Right hindlimb (tissue), 1 donor: Measurements from ENCODE around the gene PRM2.
A peak's percentile ranks its signal among the peaks of the same experiment; 100 is the strongest.
"Not testable (repeated sequence)": the region's sequence is repeated elsewhere in the genome, so short reads cannot be mapped to it uniquely, and the experiment has no call there.

Experiments used
- DNase-seq: peaks from one replicate; pipeline ENCODE4 v3.0.0-alpha.2; 2018

Gene PRM2

GRCh38 chr16:11306997-11307638 is 30.8 kb upstream of the PRM2 start:
- DNase-seq: no peak

GRCh38 chr16:11306381-11306780 is 30.1 kb upstream of the PRM2 start:
- DNase-seq: no peak

DNA sequence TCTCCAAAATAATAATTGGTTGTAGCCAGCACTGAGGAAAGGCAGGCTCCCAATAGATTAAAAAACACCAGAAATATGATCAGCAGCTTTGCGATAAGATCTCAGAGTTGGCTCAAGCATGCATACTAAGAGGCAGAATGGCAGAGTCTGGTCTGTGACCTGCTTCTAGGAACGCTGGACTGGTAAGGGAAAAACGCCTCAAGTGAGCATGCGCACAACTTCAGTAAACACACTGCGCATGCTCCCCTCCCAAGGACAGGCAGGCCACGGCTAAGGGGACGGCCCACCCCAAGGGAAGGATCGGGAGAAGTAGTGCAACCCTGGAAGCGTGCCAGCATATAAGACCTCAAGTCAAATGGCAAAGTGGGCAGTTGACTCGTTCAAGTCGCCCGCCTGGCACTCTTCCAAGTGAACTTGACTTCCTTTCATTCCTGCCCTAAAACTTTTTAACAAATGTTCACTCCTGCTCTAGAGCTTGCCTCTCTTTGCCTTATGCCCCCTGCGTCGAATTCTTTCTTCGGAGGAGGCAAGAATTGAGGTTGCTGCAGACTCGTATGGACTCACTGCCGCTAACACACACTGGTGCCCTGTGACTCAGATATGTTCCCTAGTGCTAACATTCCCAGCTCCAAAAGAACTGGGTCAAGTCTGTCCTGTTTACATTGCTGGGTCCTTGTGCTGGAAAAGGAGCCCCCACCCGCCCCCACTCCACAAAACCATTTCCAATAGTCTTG is 27.3 kb upstream of the PRM2 start:
- no peak for DNase-seq

- no peak for DNase-seq
Measured at GRCh38 chr16:11302977-11303376, 26.7 kb upstream of the PRM2 start.

DNA sequence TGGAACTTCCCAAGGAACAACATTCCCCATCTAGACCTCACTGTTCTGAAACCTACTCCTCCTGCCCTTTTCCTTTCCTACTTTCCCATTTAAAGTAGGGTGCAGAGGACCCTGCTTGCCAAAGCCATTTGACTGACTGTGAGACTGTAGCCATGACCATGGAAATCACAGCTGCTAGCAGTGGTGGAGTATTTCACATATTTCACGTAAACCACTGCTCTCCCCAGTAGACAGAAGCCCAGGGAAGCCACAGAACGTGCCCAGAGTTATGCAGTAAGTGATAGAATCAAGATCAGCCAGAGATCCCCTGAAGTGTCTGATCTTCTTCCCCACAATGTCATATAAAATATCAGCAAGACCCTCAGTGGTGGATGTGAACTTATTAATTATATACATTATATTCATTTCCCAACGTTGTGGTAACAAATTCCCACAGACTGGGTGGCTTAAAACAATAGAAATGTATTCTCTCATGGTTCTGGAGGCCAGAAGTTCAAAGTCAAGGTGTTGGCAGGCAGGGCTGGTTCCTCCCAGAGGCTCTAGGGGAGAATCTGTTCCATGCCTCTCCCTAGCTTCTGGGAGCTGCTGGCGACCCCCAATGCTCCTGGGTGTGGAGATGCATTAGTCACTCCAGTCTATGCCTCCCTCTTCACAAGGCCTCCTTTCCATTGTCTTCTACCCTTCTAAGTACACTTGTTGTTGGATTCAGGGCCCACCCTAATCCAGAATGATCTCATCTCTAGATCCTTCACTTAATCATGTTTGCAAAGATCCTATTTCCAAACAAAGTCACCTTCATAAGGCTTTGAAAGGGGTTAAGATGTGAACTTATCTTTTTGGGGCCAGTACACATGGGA is 25.6 kb upstream of the PRM2 start:
- DNase-seq: no peak

DNA sequence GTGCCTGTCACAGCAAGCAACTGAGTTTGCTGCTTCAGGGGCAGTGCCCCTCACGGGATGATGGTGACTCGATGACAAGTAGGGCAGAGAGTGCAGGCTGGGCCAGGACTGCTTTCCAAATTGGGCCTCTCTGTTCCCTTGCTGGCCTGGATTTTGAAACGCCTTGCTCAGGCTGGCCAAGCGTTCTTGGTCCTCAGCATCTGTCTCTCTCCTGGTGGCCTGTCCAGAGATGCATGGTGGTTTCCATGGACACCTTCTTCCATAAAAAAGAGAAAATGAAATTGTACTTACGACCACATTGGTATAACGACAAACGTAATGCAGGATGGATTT is 24.2 kb upstream of the PRM2 start:
- no peak for DNase-seq

DNA sequence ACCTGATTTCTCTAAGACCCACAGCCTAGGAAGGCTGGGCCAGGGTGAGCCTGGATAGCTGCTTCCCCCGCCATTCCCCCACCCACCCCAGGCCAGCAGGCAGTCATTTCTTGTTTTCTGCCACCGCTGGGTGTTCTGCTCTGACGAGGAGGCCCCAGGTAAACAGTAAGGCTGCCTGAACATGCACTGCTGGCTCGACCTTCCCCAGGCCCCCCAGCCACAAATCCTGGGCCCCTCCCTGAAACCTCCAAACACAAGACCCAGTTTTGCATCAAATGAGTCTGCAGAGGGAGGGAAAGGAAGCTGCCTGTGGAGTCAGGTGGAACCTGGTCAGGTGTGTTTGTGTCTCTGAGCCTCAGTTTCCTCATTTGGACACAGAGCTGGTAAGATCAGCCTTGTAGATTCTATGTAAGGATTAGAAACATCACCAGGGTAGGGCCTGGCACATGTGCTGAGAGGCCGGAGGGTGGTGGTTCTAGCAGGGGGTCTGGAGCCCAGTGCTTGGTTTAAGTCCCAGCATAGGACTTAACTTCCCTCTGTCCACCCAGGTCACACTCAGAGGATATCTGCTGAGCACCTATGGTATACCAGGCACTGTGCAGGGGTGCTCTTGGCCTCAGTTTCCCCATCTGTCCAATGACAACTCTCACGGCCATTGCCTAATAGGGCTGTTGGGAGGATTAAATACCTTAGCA is 23.7 kb upstream of the PRM2 start:
- no peak for DNase-seq

- not testable (repeated sequence) for DNase-seq
Measured at GRCh38 chr16:11298950-11299547, 22.8 kb upstream of the PRM2 start.

DNA sequence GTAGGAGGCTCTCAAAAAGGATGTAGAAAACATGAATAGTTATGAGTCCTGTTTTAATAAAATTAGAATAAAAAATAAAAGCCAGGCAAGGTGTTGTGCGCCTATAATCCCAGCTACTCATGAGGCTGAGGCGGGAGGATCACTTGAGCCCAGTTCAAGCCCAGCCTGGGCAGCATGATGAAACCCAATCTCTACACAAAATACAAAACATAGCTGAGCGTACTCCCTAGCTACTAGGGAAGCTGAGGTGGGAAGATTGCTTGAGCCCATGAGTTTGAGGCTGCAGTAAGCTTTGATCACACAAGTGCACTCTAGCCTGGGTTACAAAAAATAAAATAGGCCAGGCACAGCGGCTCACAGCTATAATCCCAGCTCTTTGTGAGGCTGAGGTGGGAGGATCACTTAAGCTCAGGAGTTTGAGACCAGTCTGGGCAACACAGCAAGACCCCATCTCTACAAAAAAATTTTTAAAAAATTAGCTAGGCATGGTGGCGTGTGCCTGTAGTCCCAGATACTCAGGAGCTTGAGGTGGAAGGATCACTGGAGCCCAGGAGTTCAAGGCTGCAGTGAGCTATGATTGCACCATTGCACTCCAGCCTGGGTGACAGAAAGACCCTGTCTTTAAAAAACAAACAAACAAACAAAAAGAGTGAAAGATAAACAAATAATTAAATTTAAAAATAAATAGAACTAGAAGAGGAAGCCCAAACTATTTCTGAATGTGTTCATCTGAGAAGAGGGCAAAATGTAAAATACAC is 22.0 kb upstream of the PRM2 start:
- no peak for DNase-seq

- peak; percentile 75 for DNase-seq
Measured at GRCh38 chr16:11297492-11298142, 21.3 kb upstream of the PRM2 start.

GRCh38 chr16:11296706-11297491 is 20.6 kb upstream of the PRM2 start:
- no peak for DNase-seq

- DNase-seq: no peak
Measured at GRCh38 chr16:11296351-11296705, 20.0 kb upstream of the PRM2 start.

- no peak for DNase-seq
Measured at GRCh38 chr16:11295672-11296071, 19.4 kb upstream of the PRM2 start.

DNA sequence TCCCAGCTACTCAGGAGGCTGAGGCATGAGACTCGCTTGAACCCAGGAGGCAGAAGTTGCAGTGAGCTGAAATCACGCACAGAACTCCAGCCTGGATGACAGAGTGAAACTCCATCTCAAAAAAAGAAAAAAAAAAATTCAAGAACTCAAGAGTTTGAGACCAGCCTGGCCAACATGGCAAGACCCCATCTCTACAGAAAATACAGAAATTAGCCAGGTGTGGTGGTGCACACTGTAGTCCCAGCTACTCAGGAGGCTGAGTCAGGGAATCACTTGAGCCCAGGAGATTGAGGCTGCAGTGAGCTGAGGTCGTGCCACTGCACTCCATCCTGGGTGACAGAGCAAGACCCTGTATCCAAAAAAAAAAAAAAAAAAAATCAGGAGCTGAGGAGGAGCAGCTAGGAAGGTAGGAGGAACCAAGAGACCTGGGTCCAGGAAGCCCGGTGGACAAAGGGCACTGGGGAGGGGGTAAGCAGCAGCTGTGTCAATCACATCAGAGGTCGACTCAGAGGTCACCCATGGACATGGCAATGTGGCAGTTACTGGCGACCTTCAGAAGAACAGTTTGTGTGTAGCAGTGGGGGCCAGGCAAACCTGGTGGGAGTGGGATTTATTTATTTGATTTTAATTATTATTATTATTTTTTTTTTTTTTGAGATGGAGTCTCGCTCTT is 15.9 kb upstream of the PRM2 start:
- DNase-seq: no peak

GRCh38 chr16:11291091-11291703 is 14.9 kb upstream of the PRM2 start:
- DNase-seq: no peak

DNA sequence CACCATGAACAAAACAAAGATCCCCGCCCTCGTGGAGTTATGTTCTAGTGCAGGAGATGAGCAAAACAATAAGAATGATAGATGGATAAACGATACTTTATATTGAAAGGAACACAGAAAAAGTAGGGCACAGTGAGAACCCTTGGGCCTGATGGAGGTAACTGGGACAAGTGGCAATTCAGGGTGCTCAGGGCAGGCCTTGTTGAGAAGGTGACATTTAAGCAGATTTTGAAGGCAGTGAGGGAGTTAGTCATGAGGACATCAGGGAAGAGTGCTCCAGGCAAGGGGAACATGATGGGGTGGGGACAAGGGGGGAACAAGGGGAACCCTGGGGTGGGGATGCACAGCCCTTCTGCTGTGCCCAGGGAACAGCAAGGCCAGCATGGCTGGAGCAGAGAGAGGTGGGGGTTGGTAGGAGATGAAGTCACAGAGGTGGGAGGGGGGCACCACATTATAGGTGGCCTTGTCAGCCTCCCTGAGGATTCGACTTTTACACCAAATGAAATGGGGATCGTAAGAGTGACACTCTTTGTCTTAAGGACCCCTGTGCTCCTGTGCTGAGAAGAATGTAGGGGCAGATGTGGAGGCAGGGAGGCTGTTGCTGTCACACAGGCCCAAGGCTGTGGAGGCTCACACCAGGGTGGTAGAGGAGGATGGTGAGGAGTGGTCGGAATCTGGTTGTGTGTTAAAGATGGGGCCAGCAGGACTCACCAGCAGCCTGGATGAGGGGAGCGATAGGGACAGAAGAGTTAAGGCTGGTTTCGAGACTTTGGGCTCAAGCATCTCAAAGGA is 14.0 kb upstream of the PRM2 start:
- no peak for DNase-seq

GRCh38 chr16:11289696-11290095 is 13.4 kb upstream of the PRM2 start:
- not testable (repeated sequence) for DNase-seq

DNA sequence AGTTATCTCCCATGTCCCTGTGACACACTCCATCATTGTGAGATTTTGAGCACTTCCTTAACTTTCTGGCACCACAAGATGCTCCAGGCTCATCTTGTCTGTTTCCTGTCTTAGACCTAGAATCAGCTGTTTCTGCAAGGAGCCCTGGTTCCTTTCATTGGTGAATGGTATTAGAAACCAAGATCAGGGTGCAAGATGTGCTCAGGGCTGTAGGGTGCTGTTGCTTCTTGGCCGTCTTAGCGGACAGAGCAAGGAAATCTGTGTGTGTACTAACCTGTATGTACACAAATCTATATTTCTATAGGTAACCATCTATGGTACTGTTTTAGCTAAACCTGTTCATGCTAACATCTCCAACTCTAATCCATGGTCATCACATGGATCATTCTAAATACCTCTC is 12.9 kb upstream of the PRM2 start:
- DNase-seq: no peak

DNA sequence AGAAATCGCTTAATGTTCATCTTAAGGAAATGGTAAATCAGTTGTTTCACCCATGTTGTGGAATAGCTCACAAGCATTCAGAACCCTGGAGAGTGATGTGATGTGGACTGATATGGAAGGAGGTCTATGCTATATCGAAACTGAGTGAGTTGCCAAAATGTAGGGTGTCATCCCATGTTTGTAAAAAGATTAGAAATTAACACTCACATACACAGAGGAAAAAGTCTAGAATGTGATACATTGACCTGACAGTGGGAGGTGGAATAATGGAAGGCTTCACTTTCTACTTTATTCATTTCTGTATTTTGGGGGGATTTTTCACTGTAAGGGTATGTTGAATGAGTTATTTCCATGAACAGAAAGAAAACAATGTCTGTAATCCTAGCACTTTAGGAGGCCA is 9.6 kb upstream of the PRM2 start:
- DNase-seq: no peak
